ENCODE measurements around the gene GMCL1.

The GMCL1 gene

DNA sequence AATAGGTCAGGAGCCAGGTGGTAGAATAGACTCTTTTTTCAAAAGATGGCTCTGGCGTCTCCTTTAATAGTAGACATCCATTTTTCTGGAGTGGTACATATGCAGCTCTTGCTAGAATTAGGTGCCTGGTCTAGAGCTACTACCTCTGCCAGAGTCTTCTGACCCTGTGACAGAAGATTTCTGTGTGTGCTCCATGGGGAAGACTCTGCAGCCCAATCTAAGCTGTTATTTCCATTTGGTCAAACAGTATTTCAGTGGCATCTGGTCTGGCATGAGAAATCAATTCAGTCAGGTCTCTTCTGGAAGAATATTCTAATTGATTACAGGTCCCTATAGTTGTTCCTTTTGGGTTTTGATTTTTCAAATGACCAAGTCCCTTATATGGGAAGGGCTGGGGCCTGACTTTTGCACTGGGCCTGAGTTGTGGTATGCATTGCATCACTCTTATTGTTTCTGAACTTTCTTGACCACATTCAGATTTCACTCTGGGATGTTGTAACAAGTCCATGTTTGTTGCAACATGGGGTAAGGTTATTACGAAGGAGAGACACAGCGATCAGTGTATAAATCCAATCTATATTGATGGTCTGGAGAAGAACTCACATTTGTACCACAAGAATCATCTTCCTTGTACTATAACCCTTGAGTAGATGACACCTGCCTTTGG lies 97.5 kb downstream of the GMCL1 start:
- Histone ChIP-seq H3K9me3 (ENCODE audit: insufficient read depth, low read length, severe bottlenecking) (no peaks in the 10 kb centered on the region), H3K4me2 (ENCODE audit: insufficient read depth, low read length) (no peak overlapping the region), H3K27me3 (ENCODE audit: insufficient read depth, low read length, poor library complexity) (no peaks in the 10 kb centered on the region), H3K79me2 (ENCODE audit: insufficient read depth, low read length) (peaks cover 4% of the 10 kb centered on the region; the same call in 1 of the 2 replicates), H4K20me1 (ENCODE audit: insufficient read depth, low read length) (no peaks in the 10 kb centered on the region), H3K4me1 (ENCODE audit: insufficient read depth, low read length) (no peaks in the 10 kb centered on the region; the same call in 1 of the 2 replicates), H3K36me3 (ENCODE audit: insufficient read depth, low read length) (peaks cover 38% of the 10 kb centered on the region), H3K9ac (ENCODE audit: low read depth, low read length) (no peak overlapping the region), H3K4me3 (ENCODE audit: low read depth in 1 of 2, low read length in 2 of 2) (no peak overlapping the region), H3K27ac (ENCODE audit: low read length) (no peak overlapping the region), H2AFZ (ENCODE audit: low read depth, low read length) (no peak overlapping the region)
- DNase-seq (no peak), ATAC-seq (ENCODE audit: insufficient read depth, low read depth) (no peak)
- TF ChIP-seq, protein P1, sequence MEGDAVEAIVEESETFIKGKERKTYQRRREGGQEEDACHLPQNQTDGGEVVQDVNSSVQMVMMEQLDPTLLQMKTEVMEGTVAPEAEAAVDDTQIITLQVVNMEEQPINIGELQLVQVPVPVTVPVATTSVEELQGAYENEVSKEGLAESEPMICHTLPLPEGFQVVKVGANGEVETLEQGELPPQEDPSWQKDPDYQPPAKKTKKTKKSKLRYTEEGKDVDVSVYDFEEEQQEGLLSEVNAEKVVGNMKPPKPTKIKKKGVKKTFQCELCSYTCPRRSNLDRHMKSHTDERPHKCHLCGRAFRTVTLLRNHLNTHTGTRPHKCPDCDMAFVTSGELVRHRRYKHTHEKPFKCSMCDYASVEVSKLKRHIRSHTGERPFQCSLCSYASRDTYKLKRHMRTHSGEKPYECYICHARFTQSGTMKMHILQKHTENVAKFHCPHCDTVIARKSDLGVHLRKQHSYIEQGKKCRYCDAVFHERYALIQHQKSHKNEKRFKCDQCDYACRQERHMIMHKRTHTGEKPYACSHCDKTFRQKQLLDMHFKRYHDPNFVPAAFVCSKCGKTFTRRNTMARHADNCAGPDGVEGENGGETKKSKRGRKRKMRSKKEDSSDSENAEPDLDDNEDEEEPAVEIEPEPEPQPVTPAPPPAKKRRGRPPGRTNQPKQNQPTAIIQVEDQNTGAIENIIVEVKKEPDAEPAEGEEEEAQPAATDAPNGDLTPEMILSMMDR (IDR thresholded peaks at IDR 0.05; ENCODE audit: borderline replicate concordance, extremely low read depth, low read length, poor library complexity, severe bottlenecking) = no peak
- TF ChIP-seq EZH2 (IDR thresholded peaks at IDR 0.05; ENCODE audit: borderline replicate concordance, low read depth, low read length, severe bottlenecking) = no peak

Data from DND-41 (cell line).